GM12801 (cell line): ENCODE results near the gene GABARAP.

Experiments
- CTCF ChIP-seq: IDR thresholded peaks from one replicate; pipeline ENCODE4 v1.5.1; 2011; ENCODE audit warnings: control low read depth; ENCODE audit not compliant: insufficient read length; ENCODE audit errors: extremely low read depth

The GABARAP gene

GRCh38 chr17:7226721-7227710, 15.2 kb downstream of the GABARAP start:
- no peak for TF ChIP-seq CTCF

GRCh38 chr17:7225711-7226331, 16.4 kb downstream of the GABARAP start:
- no peak for TF ChIP-seq CTCF

GRCh38 chr17:7224661-7225111, 17.6 kb downstream of the GABARAP start:
- TF ChIP-seq CTCF, result no peak

GRCh38 chr17:7224110-7224509, 18.1 kb downstream of the GABARAP start:
- TF ChIP-seq CTCF, result no peak

GRCh38 chr17:7223375-7223774, 18.9 kb downstream of the GABARAP start:
- TF ChIP-seq CTCF, result no peak

GRCh38 chr17:7222972-7223292, 19.3 kb downstream of the GABARAP start:
- no peak for TF ChIP-seq CTCF

DNA sequence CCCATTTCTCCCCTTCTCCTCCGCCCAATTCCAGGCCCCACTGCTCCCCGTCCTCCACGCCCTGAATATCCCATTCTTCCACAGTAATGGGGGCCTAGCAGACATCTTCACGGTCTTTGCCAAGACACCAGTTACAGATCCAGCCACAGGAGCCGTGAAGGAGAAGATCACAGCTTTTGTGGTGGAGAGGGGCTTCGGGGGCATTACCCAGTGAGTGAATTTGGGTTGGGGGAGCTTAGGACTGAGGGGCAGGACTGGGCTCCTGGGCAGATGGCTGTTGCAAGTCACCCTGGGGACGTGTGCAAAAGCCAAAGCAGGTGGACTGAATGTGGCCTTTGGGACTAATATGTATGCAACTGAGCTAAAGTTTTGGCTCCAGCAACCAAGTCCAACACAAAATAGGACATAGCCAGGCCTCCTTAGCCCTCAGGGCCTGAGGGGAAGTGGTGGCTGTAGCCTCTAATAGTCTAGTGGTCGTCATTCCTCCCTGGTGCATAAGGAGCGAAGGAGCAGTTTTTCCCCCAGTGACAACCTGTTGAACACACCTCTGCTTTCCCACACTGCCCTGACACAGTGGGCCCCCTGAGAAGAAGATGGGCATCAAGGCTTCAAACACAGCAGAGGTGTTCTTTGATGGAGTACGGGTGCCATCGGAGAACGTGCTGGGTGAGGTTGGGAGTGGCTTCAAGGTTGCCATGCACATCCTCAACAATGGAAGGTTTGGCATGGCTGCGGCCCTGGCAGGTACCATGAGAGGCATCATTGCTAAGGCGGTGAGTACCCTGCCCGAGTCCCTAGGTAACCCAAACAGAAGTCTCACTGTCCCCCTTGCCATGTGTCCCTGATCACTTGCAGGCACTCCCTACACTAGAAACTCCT, 19.9 kb downstream of the GABARAP start:
- no peak for TF ChIP-seq CTCF
